Left lobe of liver (tissue), 2 donors: Measurements from ENCODE around the gene CD53. TPM values are rescaled to one million over a fixed set of nuclear protein-coding genes. Genes with fewer than 3 reads are reported as not detected.
"Not testable (repeated sequence)": the region's sequence is repeated elsewhere in the genome, so short reads cannot be mapped to it uniquely, and the experiment has no call there.

Source experiments
- ATAC-seq: fragments of 200-7000 bp; cut with Tn5 transposase; one replicate; pipeline ENCODE4 v1.9.1; 2020; ENCODE audit warnings: mild to moderate bottlenecking, moderate library complexity
- DNase-seq: peaks from one replicate; pipeline ENCODE4 v3.0.0-alpha.2; 2020; ENCODE audit warnings: low spot score
- total RNA-seq: library from RNA; stranded (reverse); gene quantifications from one replicate; pipeline ENCODE4 v1.2.1, GENCODE V29; 2021
- donor health status: DM: no; HTN: no; CAD: no; lungs with moderate emphysema.
- donor health status: DM: no; HTN: yes; CAD: no.

Gene CD53, protein sequence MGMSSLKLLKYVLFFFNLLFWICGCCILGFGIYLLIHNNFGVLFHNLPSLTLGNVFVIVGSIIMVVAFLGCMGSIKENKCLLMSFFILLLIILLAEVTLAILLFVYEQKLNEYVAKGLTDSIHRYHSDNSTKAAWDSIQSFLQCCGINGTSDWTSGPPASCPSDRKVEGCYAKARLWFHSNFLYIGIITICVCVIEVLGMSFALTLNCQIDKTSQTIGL
- total RNA-seq = 9.3 TPM

DNA sequence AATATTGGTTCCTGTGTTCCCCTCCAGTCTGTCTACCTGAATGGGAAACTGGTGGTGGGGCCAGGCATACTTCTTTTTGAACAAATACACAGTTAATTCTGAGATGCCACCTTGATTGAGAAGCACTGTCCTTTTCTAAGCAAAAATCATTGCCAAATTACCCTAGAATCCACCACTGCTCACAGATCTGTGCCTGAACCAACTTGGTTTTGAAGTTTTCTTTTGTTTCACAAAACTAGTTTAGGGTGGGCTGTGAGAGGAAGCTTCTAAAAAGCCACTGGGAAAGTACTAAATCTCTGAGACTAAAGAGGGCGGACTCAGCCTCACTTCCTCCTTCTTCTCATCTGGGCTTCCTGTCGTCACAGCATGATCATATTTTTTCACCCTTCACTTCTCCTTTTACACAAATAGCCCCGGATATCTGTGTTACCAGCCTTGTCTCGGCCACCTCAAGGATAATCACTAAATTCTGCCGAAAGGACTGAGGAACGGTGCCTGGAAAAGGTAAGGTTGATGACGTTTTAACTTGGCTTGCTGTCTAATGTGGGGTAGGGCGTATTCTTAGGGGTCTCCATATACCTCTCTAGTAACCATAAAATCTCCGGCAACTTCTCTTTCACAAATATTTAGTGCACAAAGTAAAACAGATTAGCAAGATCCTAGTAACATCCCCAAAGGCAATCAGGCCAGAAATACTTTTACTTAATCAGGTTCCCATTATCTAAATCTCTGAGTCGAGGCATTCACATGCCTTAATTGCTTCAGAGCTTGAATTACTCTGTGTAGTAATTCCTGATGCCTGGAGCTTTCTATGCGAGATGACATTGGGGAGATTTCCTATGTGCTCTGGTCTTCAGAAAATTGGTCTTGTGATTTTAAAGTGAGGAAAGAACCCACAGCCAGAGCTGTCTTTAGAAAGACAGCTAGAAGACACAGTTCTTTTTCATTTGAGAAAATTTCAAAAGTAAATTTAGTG, at the start of gene CD53:
Gene CD53, plus strand, starts transcription at position 404 of the 976 bp plus-strand sequence. CDS start 18,261 bp downstream, outside the sequence.
- peak; percentile 41 for ATAC-seq

DNA sequence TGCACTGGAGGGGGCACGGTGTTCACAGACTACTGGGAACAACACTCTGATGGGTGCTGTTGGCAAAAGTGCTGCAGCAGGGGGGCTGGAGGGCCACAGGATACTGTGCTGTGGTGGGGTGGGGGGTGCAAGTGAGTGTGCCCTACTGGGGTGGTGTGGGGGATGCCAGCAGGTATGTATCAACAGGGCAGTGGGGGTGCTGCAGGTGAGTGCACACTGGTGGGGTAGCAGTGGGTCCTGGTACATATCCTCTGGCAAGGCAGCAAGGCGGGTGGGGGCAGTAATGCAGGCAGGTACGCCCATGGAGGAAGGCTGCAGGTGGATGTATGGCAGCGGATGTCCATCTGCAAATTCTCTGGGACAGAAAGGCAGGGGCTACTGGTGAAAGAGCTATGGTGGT, 48.8 kb upstream of the CD53 start:
- no peak for ATAC-seq

More for the DNA sequence above, at the start of gene CD53:
- DNase-seq = no peak

DNA sequence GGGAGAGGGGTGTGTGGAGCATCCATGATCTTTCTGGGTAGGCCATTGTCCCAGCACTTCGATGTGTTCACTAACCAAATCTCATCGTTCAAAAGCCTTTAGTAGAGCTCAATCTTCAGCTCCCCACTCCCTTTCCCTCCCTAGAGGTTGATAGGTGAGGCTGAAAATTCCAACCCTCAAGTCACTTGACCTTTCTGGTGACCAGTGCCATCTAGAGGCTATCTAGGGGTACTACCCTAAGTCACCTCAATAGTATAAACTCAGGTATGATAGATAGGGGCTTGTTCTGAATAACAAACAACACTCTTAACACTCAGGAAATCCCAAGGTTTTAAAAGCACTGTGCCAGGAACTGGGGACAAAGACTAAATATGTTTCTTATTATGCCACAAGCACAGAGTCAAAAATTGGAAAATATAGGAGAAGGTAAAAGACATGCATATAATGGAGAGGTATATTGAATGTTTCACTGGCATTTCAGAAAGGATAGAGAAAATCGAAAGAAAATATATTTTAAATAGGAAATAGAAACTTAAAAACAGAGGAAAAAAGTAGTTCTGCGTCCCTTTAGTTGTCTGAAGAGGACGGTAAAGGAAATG, 42.9 kb upstream of the CD53 start:
- DNase-seq (no peak), ATAC-seq (peak; percentile 88)

More for the DNA sequence above, 48.8 kb upstream of the CD53 start:
- DNase-seq = no peak

DNA sequence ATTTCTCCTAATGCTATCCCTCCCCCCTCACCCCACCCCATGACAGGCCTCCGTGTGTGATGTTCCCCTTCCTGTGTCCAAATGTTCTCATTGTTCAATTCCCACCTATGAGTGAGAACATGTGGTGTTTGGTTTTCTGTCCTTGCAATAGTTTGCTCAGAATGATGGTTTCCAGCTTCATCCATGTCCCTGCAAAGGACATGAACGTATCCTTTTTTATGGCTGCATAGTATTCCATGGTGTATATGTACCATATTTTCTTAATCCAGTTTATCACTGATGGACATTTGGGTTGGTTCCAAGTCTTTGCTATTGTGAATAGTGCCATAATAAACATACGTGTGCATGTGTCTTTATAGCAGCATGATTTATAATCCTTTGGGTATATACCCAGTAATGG, 39.2 kb upstream of the CD53 start:
- not testable (repeated sequence) for DNase-seq

DNA sequence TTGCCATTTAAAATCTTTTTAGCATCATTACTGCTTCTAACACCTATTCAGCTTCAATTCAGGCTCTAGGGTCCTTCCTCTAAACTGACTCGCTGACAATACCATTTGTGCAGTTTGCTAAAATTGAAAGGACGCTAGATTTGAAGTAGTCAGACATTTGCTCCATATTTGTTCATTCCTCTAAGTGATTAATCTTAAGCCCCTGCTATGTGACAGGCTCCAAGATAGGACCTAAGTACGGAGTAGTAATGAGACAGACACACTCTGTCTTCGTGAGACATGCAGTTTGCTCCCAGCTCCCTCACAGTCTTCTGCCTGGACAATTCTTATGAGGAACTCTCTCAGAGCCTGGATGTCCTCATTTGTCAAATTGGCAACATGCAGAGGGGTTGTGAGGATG, 26.1 kb upstream of the CD53 start:
- DNase-seq = no peak
- no peak for ATAC-seq

More for the DNA sequence above, 39.2 kb upstream of the CD53 start:
- not testable (repeated sequence) for ATAC-seq

DNA sequence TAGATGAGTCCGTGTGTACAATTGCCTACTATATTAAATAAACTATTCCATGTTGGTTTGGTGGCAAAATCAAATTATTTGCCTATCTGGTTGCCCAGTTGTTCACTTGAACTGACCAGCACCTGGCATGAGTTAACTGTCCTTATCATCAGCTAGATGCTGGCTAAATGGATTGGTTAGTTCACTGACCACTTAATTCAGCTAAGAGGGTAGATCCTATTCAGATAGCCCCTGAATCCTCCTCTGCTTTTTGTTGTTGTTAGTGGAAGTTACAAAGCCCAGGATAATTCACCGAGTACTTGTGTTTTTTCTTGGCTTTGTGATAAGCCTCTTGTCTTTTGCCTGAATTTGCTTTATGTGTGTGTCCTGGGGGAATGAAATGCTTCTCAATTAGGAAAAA, 22.8 kb upstream of the CD53 start:
- no peak for ATAC-seq
- DNase-seq = no peak

DNA sequence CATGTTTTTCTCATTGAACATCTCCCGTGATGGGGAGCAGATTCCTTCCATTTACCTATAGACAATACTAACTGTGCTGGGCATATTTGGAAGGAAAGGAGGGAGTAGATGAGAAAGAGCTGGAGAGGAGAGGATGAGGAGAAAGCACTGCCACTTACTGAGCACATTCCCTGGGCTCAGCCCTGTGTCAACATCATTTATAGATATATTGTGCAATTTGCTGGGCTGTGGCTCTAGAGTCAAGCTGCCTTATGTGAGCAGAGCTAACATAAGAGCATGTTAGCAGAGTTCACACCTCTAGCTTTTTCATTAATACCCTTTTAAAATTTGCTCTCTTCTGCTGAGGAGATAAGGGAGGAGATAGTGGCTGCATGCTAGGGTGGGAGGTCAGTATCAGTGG, 22.3 kb upstream of the CD53 start:
- DNase-seq = no peak
- peak; percentile 61 for ATAC-seq

DNA sequence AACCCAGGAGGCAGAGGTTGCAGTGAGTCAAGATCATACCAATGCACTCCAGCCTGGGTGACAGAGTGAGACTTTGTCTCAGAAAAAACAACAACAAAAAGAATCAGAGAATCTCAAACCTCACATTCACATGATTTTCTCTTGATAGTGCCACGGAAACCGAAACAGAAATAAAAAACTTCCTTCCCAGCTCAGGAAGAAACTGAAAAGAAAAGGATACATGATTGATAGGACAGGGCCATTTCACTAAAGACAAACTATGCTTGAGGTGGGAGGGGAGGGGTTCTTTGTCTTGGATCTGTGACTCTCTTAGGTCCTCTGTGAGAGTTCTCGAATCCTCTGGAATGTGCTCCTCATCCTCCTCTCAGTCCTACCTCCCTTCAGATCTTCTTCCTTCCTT, 19.8 kb upstream of the CD53 start:
- no peak for DNase-seq
- no peak for ATAC-seq

DNA sequence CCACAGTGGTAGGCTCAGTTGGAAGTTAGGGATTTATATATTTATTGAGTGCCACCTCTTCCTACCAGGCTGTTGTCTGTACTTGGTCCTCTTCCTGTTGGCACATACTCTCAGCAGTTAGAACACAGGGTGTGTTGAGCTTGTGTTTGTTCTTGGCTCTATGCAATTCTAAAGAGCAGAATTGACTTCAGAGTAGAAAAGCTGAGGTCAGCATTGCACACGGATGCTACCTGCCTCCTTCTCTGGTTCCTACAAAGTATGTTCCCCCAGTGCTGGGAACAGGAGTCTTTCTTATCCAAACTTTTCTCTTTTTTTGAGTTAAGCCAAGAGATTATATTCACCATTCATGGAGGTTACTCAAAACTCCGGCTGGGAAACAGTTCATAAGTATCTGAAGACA, 16.5 kb upstream of the CD53 start:
- ATAC-seq = no peak
- no peak for DNase-seq

DNA sequence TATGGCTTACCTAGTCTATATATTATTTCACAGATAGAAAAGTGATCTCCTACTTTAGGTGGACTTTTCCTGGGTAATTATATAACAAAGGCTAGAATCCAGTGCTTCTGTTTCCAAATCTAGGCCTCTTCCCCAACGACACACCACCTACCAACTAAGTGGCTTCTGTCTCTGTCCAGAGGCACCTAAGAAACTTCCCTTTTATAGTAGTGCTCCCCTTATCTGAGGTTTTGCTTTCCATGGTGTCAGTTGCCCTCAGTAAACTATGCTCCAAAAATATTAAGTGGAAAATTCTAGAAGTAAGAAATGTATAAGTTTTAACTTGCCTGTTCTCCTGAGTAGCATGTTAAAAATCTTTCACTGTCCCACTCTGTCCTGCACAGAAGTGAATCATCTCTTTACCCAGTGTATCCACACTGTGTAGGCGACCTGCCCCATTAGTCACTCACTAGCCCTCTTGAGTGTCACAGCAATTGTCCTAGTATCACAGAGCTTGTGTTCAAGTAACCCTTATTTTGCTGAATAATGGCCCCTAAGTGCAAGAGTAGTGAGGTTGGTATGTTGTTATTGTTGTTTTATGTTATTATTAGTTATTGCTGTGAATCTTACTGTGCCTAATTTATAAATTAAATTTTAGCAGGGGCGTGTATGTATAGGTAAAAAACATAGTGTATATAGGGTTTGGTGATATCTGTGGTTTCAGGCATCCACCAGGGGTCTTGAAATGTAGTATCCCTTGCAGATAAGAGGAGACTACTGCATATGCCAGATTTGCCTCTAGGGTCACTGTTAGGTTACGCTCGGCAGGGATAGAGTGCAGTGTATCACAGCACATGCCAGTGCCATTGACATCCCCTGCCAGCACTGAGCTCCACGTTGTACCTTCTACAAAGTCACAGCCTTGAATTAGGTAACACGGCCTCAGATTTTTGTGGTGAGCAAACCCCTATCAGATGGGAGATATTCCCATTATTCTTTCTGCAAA, 14.7 kb upstream of the CD53 start:
- DNase-seq (no peak), ATAC-seq (no peak)

DNA sequence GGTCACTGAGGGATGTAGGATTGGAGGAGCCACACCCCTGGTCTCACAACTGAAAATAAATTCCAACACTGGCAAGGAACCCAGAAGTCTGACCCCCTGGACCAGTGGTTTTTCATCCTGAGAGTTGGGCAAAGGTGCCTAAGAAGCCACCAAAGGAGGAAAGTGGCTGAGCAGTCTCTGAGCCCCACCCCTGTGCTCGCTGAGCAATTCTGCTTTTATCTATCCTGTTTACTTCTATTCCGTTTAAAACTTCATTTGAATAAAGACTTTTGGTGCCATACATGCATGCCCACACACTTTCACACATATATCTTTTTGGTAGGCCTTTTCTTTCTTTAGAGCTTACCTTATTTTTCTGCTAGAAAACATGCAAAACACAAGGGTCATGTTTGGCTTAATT, 13.9 kb upstream of the CD53 start:
- ATAC-seq (no peak), DNase-seq (no peak)

DNA sequence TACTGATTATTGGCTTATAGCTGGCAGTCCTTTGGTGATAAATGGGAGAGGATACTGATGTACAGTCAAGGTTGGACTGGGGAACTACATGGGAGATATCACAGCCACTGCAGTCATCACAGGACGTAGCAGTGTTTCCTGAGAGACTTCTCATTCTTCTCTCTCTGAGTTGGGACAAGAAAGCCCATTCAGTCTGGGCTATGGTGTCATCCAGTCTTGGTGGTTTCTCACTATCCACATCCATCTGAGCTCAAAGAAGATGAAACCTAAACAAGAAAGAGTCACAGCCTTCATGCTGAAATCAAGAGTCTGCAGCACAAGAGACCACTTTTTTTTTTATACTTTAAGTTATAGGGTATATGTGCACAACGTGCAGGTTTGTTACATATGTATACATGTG, 12.8 kb upstream of the CD53 start:
- ATAC-seq = no peak
- no peak for DNase-seq

DNA sequence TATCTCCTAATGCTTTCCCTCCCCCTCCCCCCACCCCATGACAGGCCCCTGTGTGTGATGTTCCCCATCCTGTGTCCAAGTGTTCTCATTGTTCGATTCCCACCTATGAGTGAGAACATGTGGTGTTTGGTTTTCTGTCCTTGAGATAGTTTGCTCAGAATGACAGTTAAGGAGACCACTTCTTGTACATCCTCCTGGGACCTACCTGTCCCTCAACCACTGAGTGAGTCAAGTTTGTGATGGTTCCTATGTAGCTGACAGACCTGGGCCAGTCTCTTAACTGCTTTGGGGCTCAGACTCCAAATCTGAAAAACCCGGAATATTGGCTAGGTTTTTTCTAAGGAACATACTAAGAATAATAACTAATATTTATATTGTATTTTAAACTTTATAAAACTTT, 12.3 kb upstream of the CD53 start:
- not testable (repeated sequence) for ATAC-seq, DNase-seq

DNA sequence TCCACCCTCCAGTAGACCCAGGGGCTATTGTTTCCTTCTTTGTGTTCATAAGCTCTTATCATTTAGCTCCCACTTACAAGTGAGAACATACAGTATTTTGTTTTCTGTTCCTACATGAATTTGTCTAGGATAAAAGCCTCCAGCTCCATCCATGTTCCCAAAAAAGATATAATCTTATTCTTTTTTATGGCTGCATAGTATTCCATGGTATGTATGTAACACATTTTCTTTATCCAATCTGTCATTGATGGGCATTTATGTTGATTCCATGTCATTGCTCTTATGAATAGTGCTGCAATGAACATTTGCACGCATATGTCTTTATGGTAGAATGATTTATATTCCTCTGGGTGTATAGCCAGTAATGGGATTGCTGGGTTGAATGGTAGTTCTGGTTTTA, 11.0 kb upstream of the CD53 start:
- not testable (repeated sequence) for ATAC-seq, DNase-seq

DNA sequence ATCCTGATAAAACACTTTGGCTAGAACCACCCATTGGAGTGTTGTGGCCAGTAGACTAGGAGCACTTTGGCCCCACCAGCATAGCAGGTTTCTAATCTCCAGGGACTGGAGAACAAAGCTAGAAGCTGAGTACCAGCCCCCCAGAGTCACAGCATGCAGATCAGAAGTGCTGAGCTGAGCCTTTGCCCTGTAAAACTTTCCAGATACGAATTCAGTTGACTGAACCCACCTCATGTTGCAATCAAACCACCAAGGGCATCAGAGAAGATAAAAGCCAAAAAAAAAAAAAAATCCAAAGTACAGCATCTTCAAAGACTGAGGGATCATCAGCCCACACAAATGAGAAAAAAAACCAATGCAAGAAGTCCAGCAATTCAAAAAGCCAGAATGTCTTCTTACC, 8.7 kb upstream of the CD53 start:
- no peak for DNase-seq
- no peak for ATAC-seq

DNA sequence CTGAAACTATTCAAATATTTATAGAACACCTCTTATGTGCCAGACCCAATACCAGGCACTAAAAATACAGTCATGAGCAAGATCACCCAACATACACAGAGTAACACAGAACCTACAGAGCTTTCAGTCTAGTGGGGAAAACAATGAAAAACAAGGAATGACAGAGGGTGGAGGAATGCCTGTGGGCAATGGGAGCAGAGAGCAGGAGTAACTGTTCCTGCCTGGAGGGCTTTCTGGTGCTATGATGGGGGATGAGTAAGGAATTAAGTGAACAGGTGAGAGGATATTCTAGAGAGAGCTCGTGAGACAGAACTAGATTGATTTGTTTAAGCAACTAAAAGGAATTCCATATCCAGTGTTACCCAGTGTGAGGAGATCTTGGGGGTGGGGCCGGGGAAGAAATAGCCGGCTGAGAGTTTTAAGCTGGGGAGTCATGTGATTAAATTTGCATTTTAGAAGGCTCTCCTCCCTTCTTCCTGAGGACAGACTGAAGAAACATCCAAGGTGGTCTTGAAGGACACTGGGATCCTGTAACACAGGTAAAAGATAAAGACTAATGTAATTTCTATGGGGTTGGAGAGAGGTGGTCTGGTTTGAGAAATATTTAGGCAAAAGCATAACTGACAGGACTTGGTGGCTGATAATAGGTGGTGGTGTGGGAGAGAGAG, 2.1 kb upstream of the CD53 start:
- no peak for DNase-seq
- ATAC-seq = no peak

DNA sequence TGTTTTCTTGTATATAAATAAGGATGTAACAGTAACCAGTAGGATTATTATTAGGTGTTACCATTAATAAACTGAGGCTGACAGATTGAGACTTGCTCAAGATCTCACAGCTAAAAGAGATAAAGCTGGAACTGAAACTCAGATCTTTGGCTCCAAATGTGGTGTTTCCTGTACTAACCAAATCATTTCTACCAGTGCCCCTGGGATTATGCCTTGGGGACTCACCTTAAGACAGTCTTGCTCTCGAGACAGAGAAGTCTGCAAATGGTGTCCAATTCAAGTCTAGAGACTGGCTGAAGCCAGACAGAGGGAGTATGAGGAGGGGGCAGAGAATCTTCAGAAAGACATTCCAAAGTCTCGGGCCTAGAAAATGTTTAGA, 593 bp upstream of the CD53 start:
- DNase-seq (no peak), ATAC-seq (no peak)

DNA sequence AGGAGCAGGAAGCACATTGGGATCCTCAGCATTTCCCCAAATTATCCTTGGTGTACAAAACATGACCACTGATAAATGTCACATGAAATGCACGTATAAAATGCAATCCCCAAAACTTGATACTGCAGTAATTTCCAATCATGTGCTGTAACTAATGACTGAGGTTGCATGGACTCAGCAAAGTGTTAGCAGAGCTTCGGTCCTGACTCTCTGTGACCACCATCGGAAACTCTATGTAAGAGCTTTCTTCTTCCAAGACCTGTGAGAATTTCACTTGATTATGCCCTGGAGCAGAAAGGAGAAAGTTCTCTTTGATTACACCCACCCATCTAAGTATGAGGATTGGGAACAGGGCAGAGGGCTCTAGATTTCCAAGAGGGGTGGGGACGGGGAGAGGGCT, 908 bp downstream of the CD53 start:
- DNase-seq = no peak
- no peak for ATAC-seq

DNA sequence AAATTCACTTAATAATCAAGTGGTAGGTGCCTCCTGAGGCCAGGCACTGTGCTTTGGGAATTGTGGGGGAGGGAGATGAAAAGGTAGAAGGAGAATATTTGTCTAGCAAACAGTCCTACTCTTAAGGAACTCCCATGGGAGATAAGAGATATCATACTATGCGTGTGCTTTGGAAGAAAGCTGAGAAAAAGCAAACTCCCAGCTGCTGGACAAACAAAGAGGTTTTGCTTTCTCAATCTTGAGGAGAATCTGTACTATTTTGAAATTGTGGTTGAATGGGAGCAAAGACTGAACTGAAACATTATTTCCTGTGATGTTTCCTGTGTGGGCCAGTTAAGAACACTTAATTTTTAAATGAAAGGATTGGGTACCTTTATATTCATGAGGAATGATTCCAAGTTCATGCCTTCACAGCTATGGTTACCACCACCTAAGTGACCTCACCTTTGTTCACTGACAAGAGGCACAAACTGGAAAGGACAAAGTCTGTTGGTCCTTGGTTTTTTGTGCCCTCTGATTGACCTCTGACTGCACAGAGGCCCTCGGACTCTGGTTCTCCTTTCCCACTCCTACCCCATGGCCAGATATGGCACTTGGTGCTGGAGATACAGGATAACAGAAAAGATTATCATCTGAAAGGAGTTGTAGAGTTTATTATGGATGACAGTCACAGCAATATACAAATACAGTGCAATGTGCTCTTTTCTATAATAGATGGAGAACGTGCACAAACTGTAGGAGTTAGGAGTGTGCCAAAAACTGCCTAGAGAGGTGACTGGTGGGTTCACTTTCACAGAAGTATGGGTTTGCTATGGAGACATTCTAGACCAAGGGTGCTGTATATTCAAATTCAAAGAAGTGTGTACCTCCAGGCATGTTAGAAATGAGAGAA, 1.6 kb downstream of the CD53 start:
- ATAC-seq = peak; percentile 26
- no peak for DNase-seq
